HCT116 (cell line): ENCODE data around the gene HOXB7.

Experiments
- FOSL1 ChIP-seq: IDR thresholded peaks from 2 replicates; pipeline ENCODE4 v1.6.1; 2012; ENCODE audit warnings: low read depth
- JUND ChIP-seq: IDR thresholded peaks from 2 replicates; pipeline ENCODE4 v1.6.1; 2012
- POLR2A ChIP-seq: IDR thresholded peaks from 2 replicates; pipeline ENCODE4 v1.7.0; 2011; ENCODE audit warnings: borderline replicate concordance; ENCODE audit not compliant: insufficient read depth, insufficient read length; ENCODE audit errors: extremely low read depth
- POLR2AphosphoS5 ChIP-seq: IDR thresholded peaks from 2 replicates; pipeline ENCODE4 v1.6.1; 2011; ENCODE audit warnings: mild to moderate bottlenecking, low read depth, low read length, moderate library complexity
- RAD21 ChIP-seq: IDR thresholded peaks from 2 replicates; pipeline ENCODE4 v1.6.1; 2012; ENCODE audit warnings: low read depth, mild to moderate bottlenecking
- SP1 ChIP-seq: IDR thresholded peaks from 2 replicates; pipeline ENCODE4 v1.6.1; 2012; ENCODE audit warnings: low read depth
- TCF7L2 ChIP-seq: IDR thresholded peaks from 2 replicates; pipeline ENCODE4 v1.7.0; 2011; ENCODE audit warnings: borderline replicate concordance, inconsistent platforms; ENCODE audit not compliant: insufficient read depth, insufficient read length; ENCODE audit errors: extremely low read depth
- ZFX ChIP-seq: fragments of 450-650 bp; IDR thresholded peaks from 2 replicates; pipeline ENCODE4 v1.6.1; 2017
- ZNF274 ChIP-seq: fragments of 200-500 bp; sonication (Bioruptor generic); IDR thresholded peaks from 2 replicates; pipeline ENCODE4 v1.6.1; 2014; ENCODE audit warnings: mild to moderate bottlenecking, low read depth, low read length, inconsistent platforms
- TF ChIP-seq, protein P1 (sequence below), 3 experiments: fragments of 200-600 bp in 1 of 3; sonication (generic) in 1 of 3; IDR thresholded peaks in 2 of 3; conservative IDR thresholded peaks in 1 of 3; 2 replicates each; pipeline ENCODE4 v1.5.1; 2012 to 2017; ENCODE audit warnings: low read depth in 2 of 3, low read length in 2 of 3, antibody characterized with exemption in 1 of 3, borderline replicate concordance in 1 of 3, control low read depth in 1 of 3, mild to moderate bottlenecking in 1 of 3, mixed read lengths in 1 of 3, mixed run types in 1 of 3, moderate library complexity in 1 of 3; ENCODE audit not compliant: insufficient read depth in 1 of 3
- TF ChIP-seq, protein P2 (sequence below): IDR thresholded peaks from 2 replicates; pipeline ENCODE4 v1.6.1; 2012

DNA sequence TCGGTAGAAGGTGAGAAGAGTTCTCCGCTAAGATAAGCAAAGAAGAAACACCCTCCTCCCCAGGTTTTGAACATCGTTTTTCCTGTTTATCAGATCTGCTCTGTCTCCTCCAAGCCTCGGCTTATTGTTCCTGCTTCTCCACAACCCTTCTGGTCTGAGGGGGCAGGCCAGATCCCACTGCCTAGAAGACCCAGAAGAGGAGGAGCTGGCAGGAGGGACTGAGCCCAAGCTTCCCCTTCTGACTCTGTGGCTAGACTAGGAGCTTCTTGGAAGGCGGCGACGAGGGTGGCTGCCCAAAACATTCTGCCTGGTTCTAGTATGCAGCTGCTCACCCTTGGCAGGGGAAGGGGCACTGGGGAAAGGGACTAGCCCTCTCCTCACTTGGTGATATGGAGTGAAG is 12.1 kb downstream of the HOXB7 start:
- TF ChIP-seq, protein P1, sequence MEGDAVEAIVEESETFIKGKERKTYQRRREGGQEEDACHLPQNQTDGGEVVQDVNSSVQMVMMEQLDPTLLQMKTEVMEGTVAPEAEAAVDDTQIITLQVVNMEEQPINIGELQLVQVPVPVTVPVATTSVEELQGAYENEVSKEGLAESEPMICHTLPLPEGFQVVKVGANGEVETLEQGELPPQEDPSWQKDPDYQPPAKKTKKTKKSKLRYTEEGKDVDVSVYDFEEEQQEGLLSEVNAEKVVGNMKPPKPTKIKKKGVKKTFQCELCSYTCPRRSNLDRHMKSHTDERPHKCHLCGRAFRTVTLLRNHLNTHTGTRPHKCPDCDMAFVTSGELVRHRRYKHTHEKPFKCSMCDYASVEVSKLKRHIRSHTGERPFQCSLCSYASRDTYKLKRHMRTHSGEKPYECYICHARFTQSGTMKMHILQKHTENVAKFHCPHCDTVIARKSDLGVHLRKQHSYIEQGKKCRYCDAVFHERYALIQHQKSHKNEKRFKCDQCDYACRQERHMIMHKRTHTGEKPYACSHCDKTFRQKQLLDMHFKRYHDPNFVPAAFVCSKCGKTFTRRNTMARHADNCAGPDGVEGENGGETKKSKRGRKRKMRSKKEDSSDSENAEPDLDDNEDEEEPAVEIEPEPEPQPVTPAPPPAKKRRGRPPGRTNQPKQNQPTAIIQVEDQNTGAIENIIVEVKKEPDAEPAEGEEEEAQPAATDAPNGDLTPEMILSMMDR (IDR thresholded peaks at IDR 0.05 in 2 of 3, conservative IDR thresholded peaks at IDR 0.05 in 1 of 3; ENCODE audit: borderline replicate concordance in 1 of 3, insufficient read depth in 1 of 3, low read depth in 2 of 3, low read length in 2 of 3): no peak
- no peak for TF ChIP-seq ZFX
- no peak for TF ChIP-seq POLR2AphosphoS5
- TF ChIP-seq JUND: no peak
- TF ChIP-seq ZNF274: no peak
- TF ChIP-seq, protein P2, sequence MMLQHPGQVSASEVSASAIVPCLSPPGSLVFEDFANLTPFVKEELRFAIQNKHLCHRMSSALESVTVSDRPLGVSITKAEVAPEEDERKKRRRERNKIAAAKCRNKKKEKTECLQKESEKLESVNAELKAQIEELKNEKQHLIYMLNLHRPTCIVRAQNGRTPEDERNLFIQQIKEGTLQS: no peak
- no peak for TF ChIP-seq POLR2A
- TF ChIP-seq SP1: no peak
- no peak for TF ChIP-seq FOSL1
- no peak for TF ChIP-seq TCF7L2
- TF ChIP-seq RAD21: no peak
